K562 (cell line): ENCODE results near the gene LIN28A. TPM values are rescaled to one million over a fixed set of nuclear protein-coding genes. Genes with fewer than 3 reads are reported as not detected.

Experiments used
- HMG20A ChIP-seq: fragments of 450-650 bp; formaldehyde crosslinking; conservative IDR thresholded peaks from 2 replicates; pipeline ENCODE4 v1.4.0; 2020; ENCODE audit warnings: mild to moderate bottlenecking, mixed read lengths
- MCM5 ChIP-seq: fragments of 450-650 bp; IDR thresholded peaks from 2 replicates; pipeline ENCODE4 v1.6.1; 2016; ENCODE audit warnings: low read depth
- ZNF121 ChIP-seq: sonication (generic); formaldehyde crosslinking; conservative IDR thresholded peaks from 2 replicates; pipeline ENCODE4 v1.8.0; 2022; ENCODE audit warnings: missing genetic modification reagents
- polyA plus RNA-seq, 8 experiments: library from polyadenylated mRNA; depleted of rRNA in 4 of 8; stranded (reverse) in 5 of 8; unstranded in 3 of 8; fragments of >200 nt; fragmentation: Nextera tagmentation in 2 of 8; fragmentation: Illumina TruSeq in 1 of 8; extraction: Ambion mirVana in 2 of 8; extraction: Trizol in 1 of 8; gene quantifications; 2 replicates each; pipeline versions ENCODE4 v1.2.1 to v1.2.3, GENCODE V29; 2011 to 2014; ENCODE audit warnings: inconsistent platforms in 1 of 8, missing spikeins in 1 of 8
- total RNA-seq, 7 experiments: library from RNA; depleted of rRNA in 6 of 7; stranded (reverse); fragments of >200 nt in 6 of 7; fragmentation: Illumina TruSeq in 2 of 7; extraction: Trizol in 2 of 7; gene quantifications; 2 replicates each; pipeline versions ENCODE4 v1.2.1 to v1.2.3, GENCODE V29; 2011 to 2021; ENCODE audit warnings: low replicate concordance in 1 of 7
- TF ChIP-seq, protein P1 (sequence below), 2 experiments: fragments of 450-650 bp in 1 of 2; sonication (generic) in 1 of 2; formaldehyde crosslinking; conservative IDR thresholded peaks; 2 replicates each; pipeline versions ENCODE4 v1.4.0 to v1.8.1; 2020 to 2022; ENCODE audit warnings: mild to moderate bottlenecking in 1 of 2, missing genetic modification reagents in 1 of 2
- TF ChIP-seq, protein P2 (sequence below): fragments of 450-650 bp; IDR thresholded peaks from 2 replicates; pipeline ENCODE4 v1.6.1; 2016; ENCODE audit warnings: low read depth
- TF ChIP-seq, protein P3 (sequence below), 2 experiments: fragments of 450-650 bp; formaldehyde crosslinking in 1 of 2; IDR thresholded peaks; 2 replicates each; pipeline versions ENCODE4 v1.4.0 to v1.6.1; 2014 to 2020; ENCODE audit warnings: mild to moderate bottlenecking in 2 of 2, borderline replicate concordance in 1 of 2, low read depth in 1 of 2

The LIN28A gene
- total and polyA plus RNA-seq, 9 of the 15 experiments (the other 6 are each of a cell fraction or from before 2014, with no cell fraction given) = 0.80 to 5.4 (median 3.9) TPM

DNA sequence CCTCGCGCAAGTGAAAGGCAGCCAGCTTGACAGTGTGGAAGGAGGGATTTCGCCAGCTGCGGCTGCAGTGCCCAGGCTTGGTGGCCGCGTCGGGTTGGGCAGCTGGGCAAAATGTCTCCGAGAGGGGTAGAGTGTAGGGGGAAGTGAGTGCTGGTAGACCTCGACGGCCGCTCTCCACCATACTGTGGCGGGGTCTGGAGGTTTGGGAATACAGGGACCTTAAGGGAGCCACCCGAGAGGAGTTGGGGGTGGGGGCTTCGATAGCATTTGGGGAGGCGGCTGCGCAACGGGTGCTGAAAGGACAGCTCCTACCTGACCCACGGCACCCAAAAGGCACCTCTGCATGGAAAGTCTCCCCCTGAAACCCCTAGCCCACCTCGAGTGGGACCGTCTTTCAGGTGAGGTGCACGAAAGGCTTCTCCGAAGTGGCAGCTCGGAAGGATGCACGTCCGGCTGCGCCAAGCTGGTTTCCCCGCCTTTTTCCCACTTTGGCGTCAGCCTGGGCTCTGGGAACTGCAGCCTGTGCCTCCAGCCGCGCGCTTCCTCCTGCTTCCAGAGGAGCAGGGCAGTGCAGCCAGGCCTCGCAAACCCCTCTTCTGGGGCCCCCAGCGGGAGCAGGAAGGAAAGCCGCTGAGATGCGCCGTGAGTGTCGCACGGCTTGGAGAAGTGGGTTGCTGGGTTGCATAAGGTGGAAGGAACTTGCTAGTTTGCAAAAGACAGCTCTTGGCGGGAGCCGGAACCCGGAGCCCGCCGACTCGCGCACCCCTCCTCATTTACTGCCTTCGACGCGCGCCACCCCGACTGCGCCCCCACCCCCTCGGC lies 61.1 kb downstream of the LIN28A start (continued):
- TF ChIP-seq, protein P1, sequence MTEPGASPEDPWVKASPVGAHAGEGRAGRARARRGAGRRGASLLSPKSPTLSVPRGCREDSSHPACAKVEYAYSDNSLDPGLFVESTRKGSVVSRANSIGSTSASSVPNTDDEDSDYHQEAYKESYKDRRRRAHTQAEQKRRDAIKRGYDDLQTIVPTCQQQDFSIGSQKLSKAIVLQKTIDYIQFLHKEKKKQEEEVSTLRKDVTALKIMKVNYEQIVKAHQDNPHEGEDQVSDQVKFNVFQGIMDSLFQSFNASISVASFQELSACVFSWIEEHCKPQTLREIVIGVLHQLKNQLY (CRISPR knock-in tag; conservative IDR thresholded peaks at IDR 0.05) = peak in 1 of 2 experiments; percentile 15; a peak in 1 of 4 replicates
- TF ChIP-seq MCM5 (no peak), HMG20A (0 out of 2 replicates have a peak, but pooled peaks have one; percentile 55), ZNF121 (CRISPR knock-in tag) (peak; percentile 83)
- TF ChIP-seq, protein P2, sequence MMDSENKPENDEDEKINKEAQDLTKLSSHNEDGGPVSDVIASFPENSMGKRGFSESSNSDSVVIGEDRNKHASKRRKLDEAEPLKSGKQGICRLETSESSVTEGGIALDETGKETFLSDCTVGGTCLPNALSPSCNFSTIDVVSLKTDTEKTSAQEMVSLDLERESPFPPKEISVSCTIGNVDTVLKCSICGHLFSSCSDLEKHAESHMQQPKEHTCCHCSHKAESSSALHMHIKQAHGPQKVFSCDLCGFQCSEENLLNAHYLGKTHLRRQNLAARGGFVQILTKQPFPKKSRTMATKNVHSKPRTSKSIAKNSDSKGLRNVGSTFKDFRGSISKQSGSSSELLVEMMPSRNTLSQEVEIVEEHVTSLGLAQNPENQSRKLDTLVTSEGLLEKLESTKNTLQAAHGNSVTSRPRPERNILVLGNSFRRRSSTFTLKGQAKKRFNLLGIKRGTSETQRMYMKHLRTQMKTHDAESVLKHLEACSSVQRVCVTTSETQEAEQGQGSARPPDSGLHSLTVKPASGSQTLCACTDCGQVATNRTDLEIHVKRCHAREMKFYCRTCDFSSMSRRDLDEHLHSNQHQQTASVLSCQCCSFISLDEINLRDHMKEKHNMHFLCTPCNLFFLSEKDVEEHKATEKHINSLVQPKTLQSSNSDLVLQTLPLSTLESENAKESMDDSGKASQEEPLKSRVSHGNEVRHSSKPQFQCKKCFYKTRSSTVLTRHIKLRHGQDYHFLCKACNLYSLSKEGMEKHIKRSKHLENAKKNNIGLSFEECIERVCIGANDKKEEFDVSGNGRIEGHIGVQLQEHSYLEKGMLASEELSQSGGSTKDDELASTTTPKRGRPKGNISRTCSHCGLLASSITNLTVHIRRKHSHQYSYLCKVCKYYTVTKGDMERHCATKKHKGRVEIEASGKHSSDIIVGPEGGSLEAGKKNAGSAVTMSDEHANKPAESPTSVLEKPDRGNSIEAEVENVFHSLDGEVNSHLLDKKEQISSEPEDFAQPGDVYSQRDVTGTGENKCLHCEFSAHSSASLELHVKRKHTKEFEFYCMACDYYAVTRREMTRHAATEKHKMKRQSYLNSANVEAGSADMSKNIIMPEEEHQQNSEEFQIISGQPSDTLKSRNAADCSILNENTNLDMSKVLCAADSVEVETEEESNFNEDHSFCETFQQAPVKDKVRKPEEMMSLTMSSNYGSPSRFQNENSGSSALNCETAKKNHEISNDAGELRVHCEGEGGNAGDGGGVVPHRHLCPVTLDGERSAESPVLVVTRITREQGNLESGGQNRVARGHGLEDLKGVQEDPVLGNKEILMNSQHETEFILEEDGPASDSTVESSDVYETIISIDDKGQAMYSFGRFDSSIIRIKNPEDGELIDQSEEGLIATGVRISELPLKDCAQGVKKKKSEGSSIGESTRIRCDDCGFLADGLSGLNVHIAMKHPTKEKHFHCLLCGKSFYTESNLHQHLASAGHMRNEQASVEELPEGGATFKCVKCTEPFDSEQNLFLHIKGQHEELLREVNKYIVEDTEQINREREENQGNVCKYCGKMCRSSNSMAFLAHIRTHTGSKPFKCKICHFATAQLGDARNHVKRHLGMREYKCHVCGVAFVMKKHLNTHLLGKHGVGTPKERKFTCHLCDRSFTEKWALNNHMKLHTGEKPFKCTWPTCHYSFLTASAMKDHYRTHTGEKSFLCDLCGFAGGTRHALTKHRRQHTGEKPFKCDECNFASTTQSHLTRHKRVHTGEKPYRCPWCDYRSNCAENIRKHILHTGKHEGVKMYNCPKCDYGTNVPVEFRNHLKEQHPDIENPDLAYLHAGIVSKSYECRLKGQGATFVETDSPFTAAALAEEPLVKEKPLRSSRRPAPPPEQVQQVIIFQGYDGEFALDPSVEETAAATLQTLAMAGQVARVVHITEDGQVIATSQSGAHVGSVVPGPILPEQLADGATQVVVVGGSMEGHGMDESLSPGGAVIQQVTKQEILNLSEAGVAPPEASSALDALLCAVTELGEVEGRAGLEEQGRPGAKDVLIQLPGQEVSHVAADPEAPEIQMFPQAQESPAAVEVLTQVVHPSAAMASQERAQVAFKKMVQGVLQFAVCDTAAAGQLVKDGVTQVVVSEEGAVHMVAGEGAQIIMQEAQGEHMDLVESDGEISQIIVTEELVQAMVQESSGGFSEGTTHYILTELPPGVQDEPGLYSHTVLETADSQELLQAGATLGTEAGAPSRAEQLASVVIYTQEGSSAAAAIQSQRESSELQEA = no peak
- TF ChIP-seq, protein P3, sequence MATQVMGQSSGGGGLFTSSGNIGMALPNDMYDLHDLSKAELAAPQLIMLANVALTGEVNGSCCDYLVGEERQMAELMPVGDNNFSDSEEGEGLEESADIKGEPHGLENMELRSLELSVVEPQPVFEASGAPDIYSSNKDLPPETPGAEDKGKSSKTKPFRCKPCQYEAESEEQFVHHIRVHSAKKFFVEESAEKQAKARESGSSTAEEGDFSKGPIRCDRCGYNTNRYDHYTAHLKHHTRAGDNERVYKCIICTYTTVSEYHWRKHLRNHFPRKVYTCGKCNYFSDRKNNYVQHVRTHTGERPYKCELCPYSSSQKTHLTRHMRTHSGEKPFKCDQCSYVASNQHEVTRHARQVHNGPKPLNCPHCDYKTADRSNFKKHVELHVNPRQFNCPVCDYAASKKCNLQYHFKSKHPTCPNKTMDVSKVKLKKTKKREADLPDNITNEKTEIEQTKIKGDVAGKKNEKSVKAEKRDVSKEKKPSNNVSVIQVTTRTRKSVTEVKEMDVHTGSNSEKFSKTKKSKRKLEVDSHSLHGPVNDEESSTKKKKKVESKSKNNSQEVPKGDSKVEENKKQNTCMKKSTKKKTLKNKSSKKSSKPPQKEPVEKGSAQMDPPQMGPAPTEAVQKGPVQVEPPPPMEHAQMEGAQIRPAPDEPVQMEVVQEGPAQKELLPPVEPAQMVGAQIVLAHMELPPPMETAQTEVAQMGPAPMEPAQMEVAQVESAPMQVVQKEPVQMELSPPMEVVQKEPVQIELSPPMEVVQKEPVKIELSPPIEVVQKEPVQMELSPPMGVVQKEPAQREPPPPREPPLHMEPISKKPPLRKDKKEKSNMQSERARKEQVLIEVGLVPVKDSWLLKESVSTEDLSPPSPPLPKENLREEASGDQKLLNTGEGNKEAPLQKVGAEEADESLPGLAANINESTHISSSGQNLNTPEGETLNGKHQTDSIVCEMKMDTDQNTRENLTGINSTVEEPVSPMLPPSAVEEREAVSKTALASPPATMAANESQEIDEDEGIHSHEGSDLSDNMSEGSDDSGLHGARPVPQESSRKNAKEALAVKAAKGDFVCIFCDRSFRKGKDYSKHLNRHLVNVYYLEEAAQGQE (IDR thresholded peaks at IDR 0.05; ENCODE audit: borderline replicate concordance) = peak; percentile 98
- TF ChIP-seq, protein P3 (CRISPR knock-in tag; IDR thresholded peaks at IDR 0.05; ENCODE audit: low read depth) = peak; percentile 97
